Forelimb muscle (tissue), 1 donor: ENCODE data around the gene DAAM1. TPM values are rescaled to one million over a fixed set of nuclear protein-coding genes. Genes with fewer than 3 reads are reported as not detected.

Experiments used
- DNase-seq: peaks from one replicate; pipeline ENCODE4 v3.0.0-alpha.2; 2013; ENCODE audit warnings: low read depth
- polyA plus RNA-seq: library from polyadenylated mRNA; unstranded; fragments of 120-200 nt; gene quantifications from one replicate; pipeline ENCODE4 v1.2.1, GENCODE V29; 2013; ENCODE audit not compliant: insufficient read length

DAAM1 gene
- polyA plus RNA-seq, 1 donor: 34.1 TPM

GRCh38 chr14:59341858-59342477 lies 153.5 kb downstream of the DAAM1 start:
- no peak for DNase-seq

- no peak for DNase-seq
These were observed 154.3 kb downstream of the DAAM1 start for GRCh38 chr14:59342516-59343484.

GRCh38 chr14:59343585-59343984 lies 155.1 kb downstream of the DAAM1 start:
- no peak for DNase-seq

GRCh38 chr14:59344016-59344415 lies 155.5 kb downstream of the DAAM1 start:
- DNase-seq: no peak

GRCh38 chr14:59344691-59345455 lies 156.4 kb downstream of the DAAM1 start:
- DNase-seq: no peak

- no peak for DNase-seq
These were observed 157.9 kb downstream of the DAAM1 start for GRCh38 chr14:59346329-59346728.

GRCh38 chr14:59346796-59347510 lies 158.5 kb downstream of the DAAM1 start:
- DNase-seq: no peak

- no peak for DNase-seq
These were observed 159.0 kb downstream of the DAAM1 start for GRCh38 chr14:59347511-59347900.

- no peak for DNase-seq
These were observed 159.4 kb downstream of the DAAM1 start for GRCh38 chr14:59347915-59348314.

- no peak for DNase-seq
These were observed 160.8 kb downstream of the DAAM1 start for GRCh38 chr14:59349258-59349701.

- no peak for DNase-seq
These were observed 164.5 kb downstream of the DAAM1 start for GRCh38 chr14:59352961-59353360.

- no peak for DNase-seq
These were observed 166.2 kb downstream of the DAAM1 start for GRCh38 chr14:59354666-59355065.

- DNase-seq: no peak
These were observed 166.6 kb downstream of the DAAM1 start for GRCh38 chr14:59355091-59355490.

GRCh38 chr14:59356312-59356711 lies 167.8 kb downstream of the DAAM1 start:
- DNase-seq: no peak

GRCh38 chr14:59356767-59357166 lies 168.3 kb downstream of the DAAM1 start:
- DNase-seq: no peak

- DNase-seq: no peak
These were observed 169.6 kb downstream of the DAAM1 start for GRCh38 chr14:59358102-59358501.

- no peak for DNase-seq
These were observed 170.3 kb downstream of the DAAM1 start for GRCh38 chr14:59358784-59359183.

- no peak for DNase-seq
These were observed 171.1 kb downstream of the DAAM1 start for GRCh38 chr14:59359431-59360124.

GRCh38 chr14:59360233-59360632 lies 171.8 kb downstream of the DAAM1 start:
- no peak for DNase-seq

- DNase-seq: no peak
These were observed 172.7 kb downstream of the DAAM1 start for GRCh38 chr14:59360923-59361794.
